A673 (cell line): ENCODE data around the gene TXLNG. TPM values are rescaled to one million over a fixed set of nuclear protein-coding genes. Genes with fewer than 3 reads are reported as not detected.

ENCODE experiments used
- BruUV-seq: library from RNA; stranded (reverse); fragments of 400-500 nt; replicated peaks from 2 replicates; lab custom pipeline; 2021; lab: Mats Ljungman, UMichigan
- CTCF ChIA-PET: fragments of 300-600 bp; sonication (Branson Sonifier 250); formaldehyde crosslinking; loops from one replicate; lab custom pipeline; 2022; ENCODE audit warnings: antibody characterized with exemption; lab: Charles Lee
- POLR2A ChIA-PET: fragments of 300-600 bp; sonication (Branson Sonifier 250); formaldehyde crosslinking; loops from one replicate; lab custom pipeline; 2022; ENCODE audit warnings: antibody characterized with exemption; ENCODE audit not compliant: low non-redundant PET; lab: Charles Lee
- DNase-seq: peaks from one replicate; pipeline ENCODE4 v3.0.0-alpha.2; 2015; ENCODE audit warnings: low spot score
- H3K27ac ChIP-seq: fragments of 200-600 bp; sonication (generic); 2 replicates; pipeline ENCODE4 v1.5.1; 2016; ENCODE audit warnings: mixed run types, low read depth, mild to moderate bottlenecking, mixed read lengths, antibody characterized with exemption, low read length; ENCODE audit not compliant: poor library complexity, severe bottlenecking
- H3K27me3 ChIP-seq: fragments of 200-600 bp; sonication (generic); replicated peaks from 2 replicates; pipeline ENCODE4 v1.6.1; 2017; ENCODE audit warnings: mixed run types, low read depth, mild to moderate bottlenecking, mixed read lengths, antibody characterized with exemption, low read length; ENCODE audit not compliant: insufficient read depth, poor library complexity
- H3K36me3 ChIP-seq: fragments of 200-600 bp; sonication (generic); 2 replicates; pipeline ENCODE4 v1.6.1; 2016; ENCODE audit warnings: mixed run types, mild to moderate bottlenecking, mixed read lengths, antibody characterized with exemption, low read length; ENCODE audit not compliant: insufficient read depth, poor library complexity, severe bottlenecking
- H3K4me1 ChIP-seq: fragments of 200-600 bp; sonication (generic); 2 replicates; pipeline ENCODE4 v1.6.1; 2017; ENCODE audit warnings: mixed run types, mild to moderate bottlenecking, mixed read lengths, antibody characterized with exemption, low read length; ENCODE audit not compliant: insufficient read depth, poor library complexity, severe bottlenecking
- H3K4me3 ChIP-seq: fragments of 200-600 bp; sonication (generic); 2 replicates; pipeline ENCODE4 v1.5.1; 2016; ENCODE audit warnings: low read depth, mixed run types, mild to moderate bottlenecking, mixed read lengths, low read length; ENCODE audit not compliant: poor library complexity, severe bottlenecking
- H3K9me3 ChIP-seq: fragments of 200-600 bp; sonication (generic); 2 replicates; pipeline ENCODE4 v1.6.1; 2016; ENCODE audit warnings: mixed run types, low read depth, mild to moderate bottlenecking, mixed read lengths, antibody characterized with exemption, low read length; ENCODE audit not compliant: poor library complexity, severe bottlenecking
- EZH2 ChIP-seq: fragments of 200-600 bp; sonication (generic); IDR thresholded peaks from 2 replicates; pipeline ENCODE4 v1.6.1; 2017; ENCODE audit warnings: borderline replicate concordance, low read depth, mild to moderate bottlenecking, mixed read lengths, antibody characterized with exemption, low read length; ENCODE audit not compliant: poor library complexity, severe bottlenecking
- intact Hi-C: fragments of 100-400 bp; cut with micrococcal nuclease; formaldehyde crosslinking; loops from one replicate; pipeline ENCODE4 v1.10.0; 2022; ENCODE audit not compliant: unreplicated experiment
- total RNA-seq: library from RNA; stranded (reverse); gene quantifications from 2 replicates; pipeline ENCODE4 v1.2.3, GENCODE V29; 2021
- TF ChIP-seq, protein P1 (sequence below): fragments of 300-800, 200-600 bp; sonication (generic); conservative IDR thresholded peaks from 2 replicates; pipeline ENCODE4 v1.5.1; 2017; ENCODE audit warnings: low read depth, mild to moderate bottlenecking, antibody characterized with exemption, low read length, moderate library complexity, mixed read lengths

TXLNG gene
- total RNA-seq, 1 experiment from 2014 or later: 25.7 TPM

DNA sequence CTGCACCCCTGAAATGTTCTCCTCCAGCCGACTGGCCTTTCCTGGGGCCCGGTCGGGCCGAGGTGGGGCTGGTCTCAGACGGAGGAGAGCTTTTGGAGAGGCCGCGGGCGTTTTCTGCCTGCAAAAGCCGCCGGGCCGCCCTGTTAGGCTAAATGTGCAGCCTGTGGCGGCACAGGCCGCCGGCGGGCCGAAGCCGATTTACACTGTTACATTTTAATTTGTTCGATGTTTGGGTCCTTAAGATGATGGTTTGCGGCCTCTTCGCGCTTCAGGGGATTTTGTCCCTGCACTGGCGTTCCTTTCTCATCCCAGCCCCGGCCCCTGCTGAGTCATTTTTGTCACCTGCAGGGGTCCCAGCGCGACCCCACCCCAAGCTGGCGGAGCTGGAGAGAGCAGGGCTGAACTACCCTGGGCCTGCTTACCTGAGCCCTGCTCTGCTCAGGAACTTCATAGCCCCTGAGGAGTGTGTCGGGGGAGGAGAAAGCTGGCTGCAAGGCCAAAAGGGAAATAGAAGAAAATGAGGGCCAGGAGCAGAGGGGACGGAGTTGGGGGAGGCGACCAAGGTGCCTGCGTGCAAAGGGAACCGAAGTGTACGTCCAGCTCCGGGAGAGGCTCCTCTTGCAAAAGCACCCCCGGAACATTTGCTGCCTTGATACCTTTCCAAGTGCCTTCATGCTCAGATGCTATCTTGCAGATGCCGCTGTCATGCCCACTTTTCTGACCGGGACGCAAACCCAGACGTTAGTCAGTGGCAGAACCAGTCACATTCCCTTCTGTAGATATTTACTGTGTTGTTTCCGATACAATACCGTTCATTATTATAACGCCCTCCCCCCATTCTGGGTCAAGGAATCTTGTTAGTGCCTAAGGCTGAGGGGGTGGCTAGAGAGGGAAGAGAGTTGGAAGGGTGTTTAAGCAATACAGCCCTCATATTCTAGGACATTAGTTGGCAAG is 84.9 kb downstream of the TXLNG start:
- Histone ChIP-seq H3K9me3 (no peaks in the 10 kb centered on the region), H3K36me3 (peaks cover 14% of the 10 kb centered on the region), H3K4me1 (peaks cover 15% of the 10 kb centered on the region), H3K27me3 (peaks cover 54% of the 10 kb centered on the region), H3K27ac (peak overlapping the region; percentile 84), H3K4me3 (peak overlapping the region; percentile 53)
- BruUV-seq: no TSS peak
- POLR2A ChIA-PET: no interaction called here
- TF ChIP-seq, protein P1, sequence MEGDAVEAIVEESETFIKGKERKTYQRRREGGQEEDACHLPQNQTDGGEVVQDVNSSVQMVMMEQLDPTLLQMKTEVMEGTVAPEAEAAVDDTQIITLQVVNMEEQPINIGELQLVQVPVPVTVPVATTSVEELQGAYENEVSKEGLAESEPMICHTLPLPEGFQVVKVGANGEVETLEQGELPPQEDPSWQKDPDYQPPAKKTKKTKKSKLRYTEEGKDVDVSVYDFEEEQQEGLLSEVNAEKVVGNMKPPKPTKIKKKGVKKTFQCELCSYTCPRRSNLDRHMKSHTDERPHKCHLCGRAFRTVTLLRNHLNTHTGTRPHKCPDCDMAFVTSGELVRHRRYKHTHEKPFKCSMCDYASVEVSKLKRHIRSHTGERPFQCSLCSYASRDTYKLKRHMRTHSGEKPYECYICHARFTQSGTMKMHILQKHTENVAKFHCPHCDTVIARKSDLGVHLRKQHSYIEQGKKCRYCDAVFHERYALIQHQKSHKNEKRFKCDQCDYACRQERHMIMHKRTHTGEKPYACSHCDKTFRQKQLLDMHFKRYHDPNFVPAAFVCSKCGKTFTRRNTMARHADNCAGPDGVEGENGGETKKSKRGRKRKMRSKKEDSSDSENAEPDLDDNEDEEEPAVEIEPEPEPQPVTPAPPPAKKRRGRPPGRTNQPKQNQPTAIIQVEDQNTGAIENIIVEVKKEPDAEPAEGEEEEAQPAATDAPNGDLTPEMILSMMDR: no peak
- no peak for TF ChIP-seq EZH2
- no peak for DNase-seq
- CTCF ChIA-PET: no interaction called here
- intact Hi-C loops: no loop called here

DNA sequence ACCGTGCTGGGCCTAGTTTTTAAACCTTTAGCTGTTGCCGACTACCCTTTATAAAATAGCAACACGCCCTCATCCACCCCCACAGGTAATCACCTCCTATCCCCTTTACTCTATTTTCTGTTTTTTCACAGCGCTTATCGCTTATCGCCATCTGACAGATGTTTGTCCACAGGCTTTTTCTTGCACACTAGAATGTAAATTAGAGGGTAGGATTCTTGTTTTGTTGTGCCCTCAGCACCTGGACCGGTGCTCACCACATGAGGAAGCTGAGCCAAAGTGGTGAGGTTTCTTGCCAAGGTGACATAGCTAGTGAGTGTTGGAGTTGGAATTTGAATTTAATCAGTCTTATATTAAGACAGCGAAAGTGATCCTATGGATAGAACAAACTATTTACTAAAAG is 86.8 kb downstream of the TXLNG start:
- intact Hi-C loops: no loop called here
- DNase-seq: no peak
- CTCF ChIA-PET: no interaction called here
- TF ChIP-seq EZH2: no peak
- TF ChIP-seq, protein P1: no peak
- Histone ChIP-seq H3K27me3 (peaks cover 70% of the 10 kb centered on the region), H3K4me3 (no peak overlapping the region), H3K9me3 (no peaks in the 10 kb centered on the region), H3K36me3 (peaks cover 7% of the 10 kb centered on the region), H3K27ac (no peak overlapping the region), H3K4me1 (peaks cover 15% of the 10 kb centered on the region)
- BruUV-seq: no TSS peak
- POLR2A ChIA-PET: no interaction called here

DNA sequence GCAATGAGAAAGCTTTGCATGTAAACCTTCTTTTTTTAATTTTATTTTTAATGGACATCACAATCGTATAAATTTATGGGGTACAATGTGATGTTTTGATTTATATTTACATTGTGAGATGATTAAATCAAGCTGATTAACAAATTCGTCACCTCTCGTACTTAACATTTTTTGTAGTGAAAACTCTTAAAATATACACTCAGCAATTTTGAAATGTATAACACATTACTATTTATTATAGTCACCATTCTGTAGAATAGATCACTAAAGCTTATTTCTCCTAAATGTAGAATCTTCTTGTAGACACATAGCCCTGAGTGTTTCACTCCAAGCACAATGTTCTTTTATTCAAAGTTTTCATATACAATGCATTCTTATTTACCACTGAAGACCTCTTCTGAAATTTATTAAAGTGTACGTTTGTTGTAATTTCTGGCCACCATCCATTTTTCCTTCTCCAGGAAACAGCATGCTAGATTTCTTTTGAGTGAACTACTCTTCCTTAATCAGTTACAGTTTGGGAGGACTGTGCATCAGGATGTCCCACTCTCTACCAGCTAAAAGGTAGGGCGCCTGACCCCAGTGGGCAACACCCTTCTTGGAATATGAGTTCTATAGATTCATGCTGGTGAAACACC is 88.3 kb downstream of the TXLNG start:
- peaks cover 71% of the 10 kb centered on the region for H3K27me3 ChIP-seq
- no peak for DNase-seq
- no peak overlapping the region for H3K27ac ChIP-seq
- no peaks in the 10 kb centered on the region for H3K36me3 ChIP-seq
- BruUV-seq: no TSS peak
- H3K4me3 ChIP-seq: no peak overlapping the region
- intact Hi-C loops: no loop called here
- ChIA-PET POLR2A (no interaction called here), CTCF (no interaction called here)
- H3K4me1 ChIP-seq: peaks cover 8% of the 10 kb centered on the region
- no peaks in the 10 kb centered on the region for H3K9me3 ChIP-seq
- TF ChIP-seq, protein P1: no peak
- no peak for TF ChIP-seq EZH2
